HG02588 (cell line): Measurements from ENCODE around the gene GBA3.
A peak's percentile ranks its signal among the peaks of the same experiment; 100 is the strongest.

Experiments
- ATAC-seq: cut with Tn5 transposase; IDR thresholded peaks from one replicate; pipeline ENCODE4 v1.9.1; 2021; ENCODE audit warnings: mild to moderate bottlenecking, moderate library complexity; ENCODE audit not compliant: unreplicated experiment

Gene GBA3

DNA sequence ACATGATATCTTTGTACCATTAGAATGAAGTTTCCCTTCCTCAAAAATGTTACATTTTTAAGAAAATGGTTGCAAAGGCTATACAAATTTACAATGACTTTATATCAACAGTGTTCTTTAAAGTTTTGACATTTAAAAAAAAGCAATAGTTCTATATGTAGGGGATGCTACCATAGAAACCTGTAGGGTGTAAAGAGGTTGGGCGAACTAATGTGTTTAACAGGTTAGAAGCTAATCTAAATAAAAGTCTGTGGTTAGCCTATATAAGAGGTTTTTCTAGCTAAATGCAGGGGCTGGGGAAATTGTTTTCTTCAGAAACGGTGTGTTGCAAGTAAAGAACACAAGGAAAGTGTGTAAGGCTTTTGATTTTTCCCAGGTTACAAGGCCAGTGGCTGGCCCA is 73.3 kb downstream of the GBA3 start:
- no peak for ATAC-seq

DNA sequence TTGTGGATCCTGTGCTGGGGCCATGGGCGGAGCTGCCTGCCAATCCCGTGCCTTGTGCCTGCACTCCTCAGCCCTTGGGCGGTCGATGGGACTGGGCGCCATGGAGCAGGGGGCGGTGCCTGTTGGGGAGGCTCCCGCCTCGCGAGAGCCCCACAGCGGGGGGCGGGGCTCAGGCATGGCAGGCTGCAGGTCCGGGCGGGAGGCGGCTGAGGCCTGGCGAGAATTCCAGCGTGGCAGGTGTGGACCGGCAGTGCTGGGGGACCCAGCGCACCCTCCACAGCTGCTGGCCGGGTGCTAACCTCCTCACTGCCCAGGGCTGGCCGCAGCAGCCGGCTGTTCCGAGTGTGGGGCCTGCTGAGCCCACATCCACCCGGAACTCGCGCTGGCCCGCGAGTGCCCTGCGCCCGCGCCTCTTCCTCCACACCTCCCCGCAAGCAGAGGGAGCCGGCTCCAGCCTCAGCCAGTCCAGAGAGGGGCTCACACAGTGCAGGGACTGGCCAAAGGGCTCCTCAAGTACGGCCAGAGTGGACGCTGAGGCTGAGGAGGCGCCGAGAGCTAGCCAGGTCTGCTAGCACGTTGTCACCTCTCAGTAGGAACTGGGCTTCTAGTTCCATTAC is 85.9 kb downstream of the GBA3 start:
- no peak for ATAC-seq

DNA sequence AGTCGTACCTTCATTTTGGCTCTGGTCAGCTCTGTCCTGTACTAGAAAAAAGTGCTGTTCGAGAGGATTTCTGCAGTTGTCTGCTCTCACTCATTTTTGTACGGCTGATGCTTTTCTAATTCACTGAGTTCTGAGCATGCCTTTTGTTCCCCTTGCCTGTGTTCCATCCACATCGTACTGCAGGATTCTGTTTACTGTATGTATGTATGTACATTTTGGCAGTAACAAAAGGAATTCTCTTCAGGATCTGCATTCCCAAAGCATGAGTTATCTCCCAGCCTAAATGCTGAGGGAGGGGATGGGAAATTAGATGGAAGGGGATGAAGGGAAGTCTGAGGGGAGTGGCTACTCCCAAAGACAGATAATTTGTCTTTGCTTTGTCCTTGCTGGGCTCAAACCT is 87.6 kb downstream of the GBA3 start:
- ATAC-seq: no peak

DNA sequence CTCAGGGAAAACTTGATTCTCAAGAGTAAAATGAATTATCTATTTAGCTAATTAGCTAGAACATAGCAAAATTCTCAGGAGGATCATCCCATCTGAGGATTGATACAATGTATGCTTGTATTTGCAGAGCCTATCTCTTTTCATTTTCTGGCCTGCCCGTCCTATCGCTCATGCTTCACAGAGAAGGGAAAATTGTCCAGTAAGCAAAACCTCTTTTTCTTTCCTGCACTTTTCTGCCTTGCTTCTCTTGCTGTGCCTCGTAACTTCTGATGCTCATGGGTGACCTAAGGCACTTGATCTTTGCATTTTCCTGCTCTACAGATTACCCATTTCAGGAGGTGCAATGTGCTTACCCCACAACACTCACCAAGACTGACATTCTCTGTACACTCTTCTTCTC is 88.1 kb downstream of the GBA3 start:
- no peak for ATAC-seq

DNA sequence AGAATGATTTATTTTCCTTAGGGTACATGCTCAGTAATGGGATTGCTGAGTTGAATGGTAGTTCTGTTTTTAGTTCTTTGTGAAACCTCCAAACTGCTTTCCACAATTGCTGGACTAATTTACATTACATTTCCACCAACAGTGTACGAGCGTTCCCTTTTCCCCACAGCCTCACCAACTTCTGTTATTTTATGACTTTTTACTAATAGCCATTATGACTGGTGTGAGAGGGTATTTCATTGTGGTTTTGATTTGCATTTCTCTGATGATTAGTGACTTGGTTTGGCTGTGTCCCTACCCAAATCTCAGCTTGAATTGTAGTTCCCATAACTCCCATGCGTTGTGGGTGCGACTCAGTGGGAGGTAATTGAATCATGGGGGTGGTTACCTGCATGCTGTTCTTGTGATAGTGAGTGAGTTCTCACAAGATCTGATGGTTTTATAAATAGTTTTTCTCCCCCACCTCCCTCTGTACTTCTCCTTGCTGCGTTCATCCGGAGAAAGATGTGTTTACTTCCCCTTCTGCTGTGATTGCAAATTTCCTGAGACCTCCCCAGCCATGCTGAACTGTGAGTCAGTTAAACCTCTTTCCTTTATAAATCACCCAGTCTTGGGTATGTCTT is 95.1 kb downstream of the GBA3 start:
- ATAC-seq: no peak

DNA sequence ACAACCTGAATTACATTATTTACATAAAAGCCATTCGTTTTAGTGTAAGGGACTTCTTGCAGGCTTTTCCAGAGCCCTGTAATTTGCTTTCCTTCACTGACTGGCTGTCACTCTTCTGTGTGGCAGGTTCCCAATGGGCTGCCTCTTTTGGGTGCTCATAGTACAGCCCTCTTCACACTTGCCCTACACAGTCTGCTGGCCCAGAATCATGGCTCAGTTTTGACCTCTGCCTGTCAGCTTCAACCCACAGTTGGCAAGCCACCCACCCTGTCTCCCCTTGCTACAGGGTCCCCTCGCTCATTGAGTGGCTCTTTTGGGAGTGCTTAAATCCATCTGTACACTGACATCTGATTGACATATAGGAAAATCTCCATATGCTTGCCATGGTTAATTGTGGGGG is 97.9 kb downstream of the GBA3 start:
- no peak for ATAC-seq

DNA sequence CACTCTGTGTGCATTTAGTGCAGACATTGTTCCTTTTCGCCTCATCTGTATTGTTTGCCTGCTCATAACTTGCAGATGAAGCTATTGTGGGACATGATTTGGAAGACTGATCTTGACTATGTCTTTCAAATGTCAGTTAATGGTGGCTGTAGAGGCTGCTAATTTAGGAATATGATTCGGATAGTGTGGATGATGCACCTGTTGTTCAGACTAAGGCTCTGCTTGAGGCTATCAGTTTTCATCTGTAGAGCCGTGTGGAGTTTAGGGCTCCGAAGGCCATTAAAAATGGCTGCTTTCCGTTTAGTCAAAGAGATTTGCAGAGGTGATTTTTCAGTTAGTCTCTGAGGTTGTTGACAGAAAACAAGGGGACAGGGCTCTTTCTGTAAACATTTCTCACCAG is 102.0 kb downstream of the GBA3 start:
- ATAC-seq: no peak

DNA sequence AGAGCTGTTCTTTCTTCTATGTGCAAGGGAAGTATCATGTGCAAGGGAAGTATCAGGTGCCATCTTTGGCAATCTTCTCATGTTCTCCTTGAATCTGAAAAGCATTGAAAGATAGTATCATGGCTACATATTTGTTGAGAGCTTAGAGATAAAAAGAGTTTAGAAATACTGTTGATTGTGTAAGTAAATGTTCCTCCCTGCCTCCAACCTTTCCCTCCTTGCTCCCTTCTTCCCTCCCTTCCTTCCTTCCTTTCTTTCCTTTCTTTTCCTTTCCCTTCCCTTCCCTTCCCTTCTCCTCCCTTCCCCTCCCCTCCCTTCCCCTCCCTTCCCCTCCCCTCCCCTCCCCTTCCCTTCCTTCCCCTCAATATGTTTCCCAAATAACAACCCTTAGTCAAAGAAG is 108.7 kb downstream of the GBA3 start:
- ATAC-seq: no peak

DNA sequence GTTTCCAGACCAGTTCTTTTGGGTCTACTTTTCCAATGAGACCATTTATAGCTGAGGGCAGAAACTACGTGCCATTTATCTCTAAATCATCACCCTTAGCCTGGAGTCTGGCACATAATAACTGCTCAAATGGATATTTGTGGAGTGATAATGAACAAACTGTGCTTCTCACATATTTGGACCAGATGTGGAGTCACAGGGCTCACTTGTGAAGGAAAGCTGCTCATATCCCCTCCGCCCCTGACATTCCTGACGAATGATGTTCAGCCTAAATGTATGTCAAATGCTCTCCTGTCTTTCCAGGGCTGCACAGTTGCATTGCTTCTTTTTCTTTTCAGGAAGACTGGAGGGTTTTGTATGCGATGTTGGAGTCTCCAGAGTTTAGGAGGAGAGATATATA is 110.1 kb downstream of the GBA3 start:
- no peak for ATAC-seq

DNA sequence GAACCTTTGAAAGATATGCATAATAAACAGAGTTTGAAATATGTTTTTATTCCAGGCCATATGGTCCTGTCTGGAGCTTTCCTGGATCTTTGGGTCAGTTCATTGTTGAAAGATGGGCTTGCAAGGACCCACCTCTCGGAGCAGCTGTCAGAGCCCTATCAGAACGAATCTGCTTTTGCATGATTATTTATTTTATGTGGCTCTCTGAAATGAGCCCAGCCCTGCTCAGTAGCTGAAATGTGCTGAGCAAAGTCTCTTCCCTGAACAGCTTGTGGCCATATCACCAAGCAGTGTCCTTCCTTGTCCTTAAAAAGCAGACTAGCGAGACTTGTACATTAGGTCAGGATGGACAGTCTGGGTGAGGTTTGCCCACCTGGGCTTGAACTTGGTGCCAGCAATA is 110.8 kb downstream of the GBA3 start:
- ATAC-seq: no peak

DNA sequence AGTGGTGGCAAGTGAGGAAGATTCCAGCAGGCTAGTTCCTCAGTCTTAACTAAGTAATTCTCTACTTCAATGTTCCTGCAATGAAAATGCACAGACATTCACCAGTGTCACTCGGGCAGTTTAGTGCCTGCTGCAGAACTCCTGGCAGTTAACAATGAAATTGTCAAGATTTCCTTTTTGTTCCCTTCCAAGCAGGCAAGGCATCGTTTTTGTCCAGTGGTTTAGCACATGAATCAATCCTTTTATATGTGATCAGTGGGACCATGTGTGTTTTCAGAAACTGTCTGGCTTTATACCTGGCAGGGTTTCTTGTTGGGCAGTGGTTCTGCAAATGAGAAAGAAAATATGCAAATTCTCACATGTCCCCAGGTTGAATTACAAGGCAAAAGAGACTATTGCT is 122.2 kb downstream of the GBA3 start:
- no peak for ATAC-seq

DNA sequence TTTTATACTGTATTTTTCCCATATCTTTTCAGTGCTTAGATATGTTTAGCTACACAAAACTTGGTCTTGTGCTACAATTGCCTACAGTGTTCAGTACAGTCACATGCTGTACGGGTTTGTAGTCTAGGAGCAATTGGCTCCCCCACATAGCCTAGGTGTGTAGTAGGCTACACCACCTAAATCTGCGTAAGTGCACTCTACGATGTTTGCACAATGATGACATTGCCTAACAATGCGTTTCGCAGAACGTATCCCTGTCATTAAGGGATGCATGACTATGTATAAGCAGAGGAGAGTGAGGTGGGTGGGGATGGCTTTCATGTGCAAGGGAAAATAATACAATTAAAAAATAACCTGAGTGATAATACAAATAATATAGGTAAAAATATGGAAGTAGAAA is 131.4 kb downstream of the GBA3 start:
- ATAC-seq: no peak

DNA sequence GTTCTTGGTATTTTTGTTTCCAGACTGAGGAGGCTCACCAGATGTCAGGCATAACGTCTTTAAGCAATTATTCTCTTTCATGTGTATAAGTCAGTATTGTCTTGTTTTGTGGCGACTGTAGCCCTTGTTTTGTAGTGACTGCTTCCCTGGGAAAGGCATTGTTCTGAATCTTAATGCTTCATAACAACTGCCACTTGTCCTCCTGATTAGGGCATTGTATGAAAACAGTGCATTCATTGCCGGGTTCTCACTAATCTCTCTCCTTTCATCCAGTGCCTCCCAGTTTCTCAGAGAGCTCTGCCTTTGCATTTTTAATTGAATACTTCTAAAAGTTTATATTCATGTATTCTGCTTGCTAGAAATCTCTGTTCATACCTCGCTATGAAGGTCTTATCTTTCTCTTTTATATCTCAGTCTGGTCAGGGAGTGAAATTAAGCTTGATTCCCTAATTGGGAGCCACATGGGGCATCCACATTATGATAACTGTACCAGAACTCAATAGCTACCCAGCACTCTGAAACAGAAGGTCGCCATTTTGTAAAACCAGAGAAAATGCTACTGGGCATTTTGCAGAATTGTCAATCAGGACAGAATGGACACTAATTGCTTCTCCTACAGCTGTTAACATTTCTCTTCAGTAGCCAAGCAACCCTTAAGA is 149.8 kb downstream of the GBA3 start:
- ATAC-seq: no peak

DNA sequence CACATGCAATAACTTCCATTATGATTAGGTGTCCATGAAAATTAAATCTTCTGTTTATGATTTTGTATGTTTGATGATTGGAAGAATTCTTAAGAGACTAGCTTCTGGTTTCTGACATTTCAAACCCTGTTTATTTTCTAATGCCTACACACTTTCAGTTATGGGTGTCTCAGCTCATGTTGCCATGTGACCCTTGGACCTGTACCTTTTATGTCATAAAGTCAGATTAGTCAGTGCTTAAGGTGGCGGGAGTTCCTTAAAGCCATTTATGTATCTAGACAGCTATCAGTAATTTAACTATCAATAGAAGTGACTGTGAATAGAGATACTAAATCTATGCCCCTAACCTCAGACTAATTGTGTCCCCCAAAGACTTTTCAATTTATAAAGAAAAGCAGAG is 155.6 kb downstream of the GBA3 start:
- ATAC-seq: no peak

DNA sequence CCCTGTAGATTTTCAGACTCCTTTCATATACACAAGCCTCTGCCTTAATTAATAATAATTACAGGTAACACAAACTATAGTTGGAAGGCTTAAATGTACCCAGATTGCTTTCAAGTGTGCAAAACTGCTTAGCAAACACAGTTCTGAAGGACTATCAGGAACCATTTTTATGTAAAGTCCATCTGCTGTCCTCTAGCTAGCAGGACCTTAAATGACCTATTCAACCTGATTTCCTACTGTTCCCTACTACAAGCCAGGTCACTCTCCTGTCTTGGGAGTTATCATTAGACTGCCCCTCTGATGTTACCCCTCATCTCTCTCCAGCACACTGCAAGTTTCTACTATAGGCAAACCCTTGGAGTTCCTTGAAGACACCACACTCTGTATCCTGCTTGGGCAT is 157.3 kb downstream of the GBA3 start:
- no peak for ATAC-seq

DNA sequence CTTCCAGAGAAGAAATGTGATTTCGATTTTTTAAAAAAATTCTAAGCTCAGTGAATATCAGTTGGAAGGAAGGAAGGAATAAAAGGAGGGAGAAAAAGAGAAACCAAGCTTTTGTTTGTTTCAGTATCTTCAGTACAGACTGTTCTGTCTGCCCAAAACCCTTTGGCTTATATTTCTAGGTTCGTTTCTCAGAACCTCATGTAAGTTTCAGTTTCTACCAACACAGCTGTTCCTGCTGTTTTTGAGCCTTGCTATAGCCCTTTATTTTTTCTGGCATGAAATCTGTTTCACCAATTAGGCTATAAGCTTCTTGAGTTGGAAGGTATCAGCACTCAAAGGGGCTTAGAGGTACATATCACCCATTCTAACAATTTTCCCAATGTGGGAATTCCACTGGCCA is 157.9 kb downstream of the GBA3 start:
- ATAC-seq: peak; percentile 90

DNA sequence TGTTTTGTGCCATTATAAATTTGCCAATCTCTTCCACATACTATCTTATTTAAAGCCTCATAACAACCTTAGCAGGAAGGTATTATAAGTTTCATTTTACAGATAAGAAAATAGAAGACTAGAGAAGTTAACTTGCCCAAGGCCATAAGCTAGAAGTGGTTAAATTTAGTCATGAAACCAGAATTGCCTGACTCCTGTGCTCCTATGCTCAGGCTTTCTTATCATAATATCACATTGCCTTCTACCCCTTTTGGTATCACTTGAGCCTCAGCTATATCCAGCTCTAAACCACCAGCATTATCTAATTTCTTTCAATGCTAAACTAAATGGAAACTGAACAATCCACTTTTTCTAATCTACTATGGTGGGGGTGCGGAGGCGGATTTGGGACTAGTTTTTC is 164.7 kb downstream of the GBA3 start:
- no peak for ATAC-seq

DNA sequence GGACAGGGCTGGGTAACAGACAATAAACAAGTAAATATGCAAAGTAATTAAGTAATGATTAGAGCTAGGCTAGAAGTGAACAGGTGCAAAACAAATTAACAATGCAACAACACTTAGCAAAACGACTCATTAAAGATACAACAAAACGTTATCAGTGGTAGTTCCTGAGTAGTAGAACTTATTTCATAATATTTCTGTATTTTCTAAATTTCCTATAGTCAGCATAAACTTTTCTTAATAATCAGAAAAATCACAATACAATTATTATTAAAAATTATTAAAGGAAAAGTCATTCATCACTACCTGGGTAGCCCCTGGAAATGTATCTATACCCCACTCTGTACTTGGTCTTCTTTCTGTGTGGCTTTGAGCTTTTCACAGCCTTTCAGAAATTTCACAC is 166.6 kb downstream of the GBA3 start:
- no peak for ATAC-seq
